Kidney (tissue), 14 donors: ENCODE data around the gene SEL1L. TPM values are rescaled to one million over a fixed set of nuclear protein-coding genes. Genes with fewer than 3 reads are reported as not detected.

Experiments
- DNase-seq, 5 donors: peaks; one replicate each; pipeline ENCODE4 v3.0.0-alpha.2; 2013 to 2020
- FAIRE-seq: peaks from 2 replicates; lab custom pipeline; 2012; peaks lifted over from hg19 to GRCh38; lab: Jason Lieb, UNC
- H3K27ac ChIP-seq, 2 donors: one replicate each; pipeline ENCODE4 v1.7.0; 2013; ENCODE audit warnings: low read depth in 2 of 2, low read length in 2 of 2, inconsistent platforms in 1 of 2
- H3K27me3 ChIP-seq: one replicate; pipeline ENCODE4 v1.7.1; 2013; ENCODE audit warnings: low read length, inconsistent platforms; ENCODE audit not compliant: control insufficient read depth, insufficient read depth
- H3K36me3 ChIP-seq, 3 donors: one replicate each; pipeline versions ENCODE4 v1.7.0 to v1.7.1; 2013; ENCODE audit warnings: low read length in 3 of 3, control low read depth in 1 of 3, inconsistent platforms in 1 of 3; ENCODE audit not compliant: insufficient read depth in 3 of 3, control insufficient read depth in 2 of 3
- H3K4me1 ChIP-seq, 3 donors: one replicate each; pipeline versions ENCODE4 v1.7.0 to v1.7.1; 2013; ENCODE audit warnings: low read length in 3 of 3, inconsistent platforms in 1 of 3, low read depth in 1 of 3; ENCODE audit not compliant: control insufficient read depth in 2 of 3, insufficient read depth in 2 of 3
- H3K4me3 ChIP-seq, 3 donors: one replicate each; pipeline versions ENCODE4 v1.7.0 to v1.8.1; 2013; ENCODE audit warnings: low read length in 3 of 3, control low read depth in 1 of 3, inconsistent platforms in 1 of 3
- H3K9ac ChIP-seq, 3 donors: one replicate each; pipeline versions ENCODE4 v1.7.0 to v1.7.1; 2013; ENCODE audit warnings: low read length in 3 of 3, control low read depth in 1 of 3, inconsistent platforms in 1 of 3
- H3K9me3 ChIP-seq, 3 donors: one replicate each; pipeline versions ENCODE4 v1.7.0 to v1.7.1; 2013; ENCODE audit warnings: low read length in 3 of 3, control low read depth in 1 of 3, inconsistent platforms in 1 of 3; ENCODE audit not compliant: control insufficient read depth in 2 of 3, insufficient read depth in 1 of 3
- CTCF ChIP-seq: IDR thresholded peaks from 3 replicates; pipeline ENCODE4 v1.5.1; 2012; ENCODE audit warnings: mild to moderate bottlenecking, moderate library complexity, borderline replicate concordance; ENCODE audit not compliant: insufficient read depth; ENCODE audit errors: extremely low read depth
- intact Hi-C: fragments of 100-400 bp; cut with DNase I; formaldehyde crosslinking; loops from one replicate; pipeline ENCODE4 v1.11.1; 2022
- polyA plus RNA-seq: library from polyadenylated mRNA; stranded (reverse); fragments of 350-450 nt; fragmentation: Illumina TruSeq; extraction: RNeasy Lipid Tissue Mini Kit (QIAGEN cat#74804); gene quantifications from one replicate; pipeline ENCODE4 v1.2.3, GENCODE V29; 2014; ENCODE audit warnings: low read depth, low replicate concordance; ENCODE audit not compliant: insufficient read depth
- total RNA-seq: library from RNA; stranded (reverse); fragmentation: NEBNext Ultra II Directional; extraction: Animal tissue kit (Norgen Biotek cat#: 25700); gene quantifications from one replicate; pipeline ENCODE4 v1.2.1, GENCODE V29; 2021
- donor health status: control.
- donor health status: control.
- donor health status: control.
- donor health status: control.
- donor health status: control.
- donor health status: DM: yes; HTN: yes; CAD: no.
- donor health status: Normal renal cell carcinoma (clear cell type).

The SEL1L gene
- total and polyA plus RNA-seq, 2 donors from 2014 or later, result 18.9 to 115 TPM

GRCh38 chr14:81480741-81481140 lies 52.9 kb downstream of the SEL1L start:
- Histone ChIP-seq H3K9ac (no peak overlapping the region), H3K4me3 (no peak overlapping the region), H3K27me3 (no peaks in the 10 kb centered on the region), H3K4me1 (no peaks in the 10 kb centered on the region), H3K9me3 (no peaks in the 10 kb centered on the region), H3K36me3 (peaks cover 0 to 33% (median 27%) of the 10 kb centered on the region in 3 donors), H3K27ac (no peak overlapping the region)
- intact Hi-C loops, result no loop called here
- no peak for DNase-seq
- no peak for FAIRE-seq
- no peak for TF ChIP-seq CTCF

- Histone ChIP-seq H3K27me3 (no peaks in the 10 kb centered on the region), H3K9ac (no peak overlapping the region), H3K4me3 (no peak overlapping the region), H3K4me1 (peaks cover 0 to 5% (median 0%) of the 10 kb centered on the region in 3 donors), H3K27ac (no peak overlapping the region), H3K36me3 (peaks cover 0 to 27% (median 18%) of the 10 kb centered on the region in 3 donors), H3K9me3 (no peaks in the 10 kb centered on the region)
- DNase-seq, result no peak
- TF ChIP-seq CTCF, result no peak
- FAIRE-seq, result no peak
- intact Hi-C loops, result no loop called here
Measured at GRCh38 chr14:81478446-81478845, 55.2 kb downstream of the SEL1L start.

DNA sequence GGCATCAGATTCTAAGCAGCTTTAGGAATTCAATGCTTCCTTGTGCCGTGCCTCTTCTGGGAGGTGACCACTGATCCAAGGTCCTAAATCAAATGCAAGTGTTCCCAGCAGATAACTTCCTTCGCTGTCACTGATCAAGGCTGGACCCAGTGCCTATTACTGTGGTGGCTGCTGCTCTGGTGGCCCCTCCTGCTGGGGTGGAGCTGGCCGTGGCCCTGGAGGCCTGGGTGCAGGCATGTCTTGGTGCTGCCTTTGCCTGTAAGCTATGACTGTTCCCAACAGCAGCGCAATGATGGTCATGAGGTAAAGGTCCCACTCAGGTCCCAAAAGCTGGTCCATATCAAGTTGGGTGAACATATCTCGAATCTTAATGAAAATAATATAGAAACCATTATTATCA lies 56.8 kb downstream of the SEL1L start:
- intact Hi-C loops, result no loop called here
- no peak for TF ChIP-seq CTCF
- DNase-seq, result no peak
- Histone ChIP-seq H3K9me3 (no peaks in the 10 kb centered on the region), H3K27me3 (no peaks in the 10 kb centered on the region), H3K4me1 (peaks cover 0 to 5% (median 0%) of the 10 kb centered on the region in 3 donors), H3K4me3 (no peak overlapping the region), H3K9ac (no peak overlapping the region), H3K27ac (no peak overlapping the region), H3K36me3 (peaks cover 0 to 27% (median 18%) of the 10 kb centered on the region in 3 donors)
- FAIRE-seq, result no peak
